GDM1 (cell line): ENCODE data around the gene SECISBP2.

Experiments used
- DNase-seq: peaks from one replicate; lab custom pipeline; 2025; lab: John Stamatoyannopoulos, UW

Gene SECISBP2

GRCh38 chr9:89383030-89383720, 64.9 kb downstream of the SECISBP2 start:
- DNase-seq, result no peak

GRCh38 chr9:89383721-89384300, 65.5 kb downstream of the SECISBP2 start:
- DNase-seq, result no peak

- DNase-seq, result no peak
These were observed 66.5 kb downstream of the SECISBP2 start for GRCh38 chr9:89384783-89385182.

DNA sequence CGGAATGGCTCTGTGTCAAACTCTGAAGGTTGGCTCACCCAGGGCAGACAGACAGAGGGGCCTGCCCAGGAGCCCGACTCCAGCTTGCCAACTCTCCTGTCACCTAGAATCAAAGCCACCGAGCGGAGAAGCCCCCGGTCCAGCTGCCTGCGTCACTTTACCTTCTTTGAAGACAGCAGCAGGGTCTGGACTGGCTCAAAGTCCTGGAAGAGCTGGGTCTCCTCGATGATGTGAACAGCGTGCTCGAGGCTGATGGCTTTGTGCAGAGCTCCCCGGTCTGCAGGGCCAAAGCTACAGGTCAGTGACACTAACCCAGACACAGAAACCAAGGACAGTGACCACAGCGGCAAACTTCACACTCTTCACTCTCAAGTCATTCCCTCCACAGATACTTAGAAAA, 67.9 kb downstream of the SECISBP2 start:
- no peak for DNase-seq

- DNase-seq, result no peak
These were observed 68.5 kb downstream of the SECISBP2 start for GRCh38 chr9:89386797-89387196.

DNA sequence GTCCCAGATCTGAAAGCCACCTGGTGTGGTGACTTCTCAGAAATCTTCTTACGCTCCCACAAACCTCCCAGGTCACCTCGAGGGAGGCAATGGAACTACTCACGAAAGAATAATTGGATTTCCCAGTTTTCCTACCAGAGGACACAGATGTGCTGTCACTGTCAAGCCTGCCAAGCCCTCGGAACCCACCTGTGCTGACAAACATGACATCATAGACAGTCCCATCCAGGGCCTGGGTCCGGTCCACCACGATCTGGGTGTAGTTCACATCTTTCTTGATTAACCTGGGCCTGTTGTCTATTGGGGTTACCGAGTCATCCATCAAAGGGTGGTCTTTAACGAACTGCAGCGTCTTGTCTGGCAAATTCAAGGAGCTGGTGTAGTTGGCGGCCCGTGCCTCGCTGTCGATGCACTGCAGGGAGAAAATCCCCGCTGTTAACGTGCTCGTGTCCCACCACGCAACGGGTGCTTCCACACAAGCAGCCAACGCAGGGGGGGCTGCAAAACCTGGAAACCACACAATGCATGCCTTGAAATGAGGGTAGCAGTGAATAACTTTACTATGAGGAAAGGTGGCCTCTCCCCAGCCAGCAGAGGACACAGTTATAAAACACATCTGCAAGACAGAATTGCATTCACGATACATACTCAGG, 69.0 kb downstream of the SECISBP2 start:
- DNase-seq, result no peak

DNA sequence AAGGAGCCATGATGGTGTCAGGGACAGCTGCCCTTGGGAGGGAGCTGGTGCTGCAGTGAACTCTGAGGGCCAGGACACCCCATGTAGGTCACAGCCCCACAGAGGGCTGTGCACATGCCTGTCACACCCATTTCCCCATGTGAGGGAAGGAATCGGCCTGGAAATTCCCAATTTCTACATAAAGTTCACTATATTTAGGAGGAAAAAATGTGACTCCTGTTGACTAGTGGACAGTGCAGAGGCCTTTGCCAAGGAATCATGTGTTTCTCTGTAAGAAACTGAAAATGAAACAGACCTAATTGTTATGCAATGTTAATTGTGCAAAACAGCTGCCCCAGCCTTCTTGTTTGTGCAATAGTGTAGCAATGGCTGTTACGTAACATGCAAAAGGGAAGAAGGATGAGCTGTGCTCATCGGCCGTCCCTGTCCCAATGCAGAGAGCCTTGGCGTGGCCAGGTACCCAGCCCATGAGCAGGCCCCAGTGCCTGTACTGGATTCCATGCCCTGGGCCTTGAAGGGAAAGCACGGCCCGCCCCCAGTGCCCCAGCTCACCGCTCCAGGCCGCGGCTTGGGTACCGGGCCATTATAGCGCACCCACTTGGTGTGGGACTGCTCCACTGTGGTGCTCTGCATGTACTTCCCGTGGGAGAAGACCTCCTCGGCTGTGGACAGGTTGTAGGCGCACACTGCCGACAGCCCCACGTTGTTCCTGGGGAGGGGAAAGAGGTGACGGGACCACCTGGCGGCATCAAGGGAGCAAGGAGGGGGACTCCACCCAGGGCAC, 70.0 kb downstream of the SECISBP2 start:
- DNase-seq, result no peak

DNA sequence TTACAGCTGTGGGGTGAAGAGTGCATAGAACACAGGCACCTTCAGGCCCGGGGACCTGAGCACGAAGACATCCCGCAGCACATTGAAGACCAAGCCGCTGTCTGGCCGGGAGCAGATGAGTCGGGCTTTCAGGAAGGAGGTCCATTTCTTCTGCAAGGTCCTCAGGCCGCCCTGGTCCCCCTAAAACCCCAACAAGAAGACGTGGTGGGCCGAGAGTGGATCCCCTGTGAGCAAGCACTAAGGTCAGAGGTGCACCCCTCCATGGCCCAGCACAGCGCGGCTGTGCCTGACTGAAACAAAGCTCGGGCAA, 70.5 kb downstream of the SECISBP2 start:
- DNase-seq, result no peak

- no peak for DNase-seq
These were observed 71.8 kb downstream of the SECISBP2 start for GRCh38 chr9:89390068-89390555.

DNA sequence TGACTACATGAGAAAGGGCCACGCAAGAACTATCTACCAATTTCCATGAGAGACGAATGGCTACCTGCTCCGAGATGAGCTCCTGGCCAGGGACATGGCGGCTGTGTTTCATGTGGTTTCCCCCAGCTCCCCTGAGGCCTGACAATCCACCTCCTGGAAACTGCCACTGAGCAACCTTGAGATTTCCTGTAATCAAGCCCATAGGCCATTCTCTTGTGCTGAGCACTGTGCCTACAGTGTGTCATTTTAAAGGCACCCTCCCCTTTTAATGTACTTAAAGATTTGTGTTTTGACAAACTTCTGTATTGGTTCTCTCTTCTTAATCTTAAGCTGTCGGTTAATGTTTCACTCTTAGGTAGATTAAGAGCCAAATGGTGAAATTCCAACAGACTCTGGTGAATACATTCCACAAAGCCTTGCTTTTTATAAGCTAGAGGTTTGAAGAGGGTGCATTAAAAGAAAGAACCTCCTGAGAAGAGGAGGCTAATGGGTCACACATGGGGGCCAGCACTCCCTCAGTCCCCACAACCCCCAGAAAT, 72.3 kb downstream of the SECISBP2 start:
- DNase-seq, result no peak

GRCh38 chr9:89391585-89391984, 73.3 kb downstream of the SECISBP2 start:
- no peak for DNase-seq

- DNase-seq, result no peak
These were observed 76.1 kb downstream of the SECISBP2 start for GRCh38 chr9:89394412-89394811.

GRCh38 chr9:89395931-89396710, 77.8 kb downstream of the SECISBP2 start:
- DNase-seq, result no peak

DNA sequence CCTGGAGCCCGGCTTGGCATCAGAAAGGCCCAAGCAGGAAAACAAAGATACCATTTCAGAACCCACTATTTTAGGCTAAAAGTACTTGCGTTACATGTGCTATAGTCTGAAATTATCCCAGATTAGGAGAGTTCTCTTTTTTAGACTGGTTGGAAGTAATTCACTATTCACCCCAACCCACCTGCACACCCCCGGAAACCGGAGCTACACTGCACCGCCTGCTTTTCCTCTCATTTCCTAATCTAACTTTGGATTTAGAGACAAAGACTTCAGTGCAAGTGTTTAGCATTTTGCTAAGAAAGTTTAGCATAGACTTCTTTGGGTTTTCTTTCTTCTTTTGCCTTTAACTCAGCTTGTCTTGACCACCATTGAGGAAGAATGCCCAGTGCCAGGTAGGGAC, 79.2 kb downstream of the SECISBP2 start:
- DNase-seq, result no peak

DNA sequence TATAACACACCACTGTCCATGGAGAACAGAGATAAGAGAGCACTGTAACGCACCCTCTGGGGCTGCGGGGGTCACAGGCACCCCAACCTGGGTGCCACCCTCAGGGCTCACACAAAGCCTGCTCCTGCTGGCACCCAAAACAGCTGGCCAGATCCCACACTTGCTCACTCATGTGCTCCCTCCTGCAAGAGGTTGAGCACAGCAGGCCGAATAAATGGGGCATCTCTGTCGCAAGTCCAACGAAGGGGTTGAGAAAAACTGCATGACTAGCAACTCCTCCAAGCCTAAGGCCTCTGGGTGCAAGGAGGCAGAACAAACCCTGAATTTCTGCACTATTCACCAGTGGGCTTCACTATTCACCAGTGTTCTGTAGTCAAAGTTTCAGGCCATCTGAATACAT, 80.3 kb downstream of the SECISBP2 start:
- DNase-seq, result no peak

DNA sequence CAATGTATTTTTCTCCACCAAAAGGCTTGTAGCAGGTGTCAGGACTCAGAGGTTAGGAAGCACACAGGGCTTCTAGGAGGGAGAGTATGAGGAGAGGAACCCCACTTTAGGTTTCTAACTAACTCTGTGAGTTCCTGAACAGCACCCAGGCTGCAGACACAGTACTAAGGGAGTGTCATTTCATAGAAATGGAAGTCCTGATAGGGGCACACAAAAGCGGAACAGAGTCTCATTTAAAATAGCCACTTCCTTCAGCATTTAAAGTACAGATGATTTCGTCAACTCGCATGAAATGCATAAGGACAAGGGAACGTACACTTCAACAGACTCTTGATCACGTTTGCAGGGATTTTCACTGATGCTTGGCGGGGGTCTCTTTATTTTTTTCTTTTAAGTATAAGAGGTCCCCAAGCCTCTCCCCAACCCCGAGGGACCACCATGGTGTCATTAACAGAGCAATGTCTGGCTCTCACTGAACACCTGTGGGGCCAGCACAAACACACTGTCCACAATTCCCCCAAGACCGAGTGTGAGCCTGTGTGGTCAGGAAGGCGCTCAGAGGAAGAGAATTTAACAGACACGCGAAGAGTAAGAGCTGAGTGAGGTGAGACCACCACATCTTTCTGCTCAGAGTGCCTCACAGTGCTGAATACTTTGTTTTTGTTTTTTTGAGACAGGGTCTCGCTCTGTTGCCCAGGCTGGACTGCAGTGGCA, 82.3 kb downstream of the SECISBP2 start:
- peak; percentile 53 for DNase-seq

DNA sequence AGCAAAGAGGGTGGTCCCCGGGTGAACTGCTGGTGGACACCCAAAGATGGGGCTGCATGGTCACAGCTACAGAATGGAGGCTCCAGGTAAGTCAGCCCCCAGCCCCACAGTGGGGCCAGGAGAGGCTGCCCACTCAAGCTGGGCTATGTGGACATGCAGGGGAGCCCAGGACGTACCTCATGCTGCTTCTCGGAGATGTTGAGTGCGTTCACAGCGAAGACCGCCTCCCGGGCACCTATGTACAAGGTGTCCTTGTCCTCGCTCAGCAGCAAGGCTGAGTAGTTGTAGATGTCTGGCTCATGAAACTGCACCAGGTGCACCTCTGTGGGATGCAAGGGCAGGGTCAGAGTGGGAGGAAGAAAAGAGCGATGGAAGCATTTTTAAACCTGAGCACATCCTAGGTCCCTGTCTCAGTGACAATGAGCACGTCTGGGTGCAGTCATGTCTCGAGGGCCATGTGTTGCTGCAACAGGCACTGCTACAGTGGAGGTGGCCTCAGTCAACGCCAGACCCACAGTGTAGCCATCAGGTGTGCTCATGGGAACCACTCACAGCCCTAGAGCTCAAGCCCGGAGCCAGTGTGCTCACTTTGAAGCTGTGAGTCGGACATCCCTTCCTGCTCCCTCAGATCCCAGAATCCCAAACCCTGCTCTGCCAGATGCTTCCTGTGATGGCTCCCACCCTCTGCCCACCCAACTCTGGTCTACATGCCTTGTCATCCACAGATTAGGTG, 84.6 kb downstream of the SECISBP2 start:
- no peak for DNase-seq

- DNase-seq, result no peak
These were observed 85.8 kb downstream of the SECISBP2 start for GRCh38 chr9:89404074-89404473.

DNA sequence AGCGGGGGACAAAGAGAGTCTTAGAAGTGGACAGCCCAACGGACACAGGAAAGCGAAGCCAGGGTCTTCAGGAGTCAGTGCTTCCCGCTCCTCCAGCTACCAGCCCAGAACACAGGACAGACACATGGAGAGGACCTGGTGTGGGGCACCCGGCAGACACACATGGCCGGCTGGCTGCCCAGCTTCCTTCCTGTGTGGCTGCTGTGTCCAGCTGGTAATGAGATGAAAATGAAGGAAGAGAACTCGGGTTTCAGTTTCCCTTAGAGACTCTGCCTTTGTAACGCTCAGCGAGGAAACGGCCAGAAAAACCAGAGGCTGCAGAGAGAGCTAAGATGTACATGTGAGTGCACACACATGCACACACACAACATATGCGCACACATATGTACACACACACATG, 87.5 kb downstream of the SECISBP2 start:
- no peak for DNase-seq

GRCh38 chr9:89407070-89407469, 88.8 kb downstream of the SECISBP2 start:
- DNase-seq, result no peak
